GM19468 (cell line): ENCODE data around the gene ZNF280C.

Experiments
- ATAC-seq: cut with Tn5 transposase; IDR thresholded peaks from one replicate; pipeline ENCODE4 v1.9.1; 2021; ENCODE audit warnings: mild to moderate bottlenecking, moderate library complexity, moderate number of reproducible peaks; ENCODE audit not compliant: unreplicated experiment; ENCODE audit errors: extremely low read depth

Gene ZNF280C

GRCh38 chrX:130158311-130158710, 110.4 kb downstream of the ZNF280C start:
- ATAC-seq = no peak

GRCh38 chrX:130155564-130155963, 113.1 kb downstream of the ZNF280C start:
- no peak for ATAC-seq
